B cell (primary cell): ENCODE measurements around the gene STAT2. TPM values are rescaled to one million over a fixed set of nuclear protein-coding genes. Genes with fewer than 3 reads are reported as not detected.
A peak's percentile ranks its signal among the peaks of the same experiment; 100 is the strongest.

Source experiments
- ATAC-seq: fragments of 200-7000 bp; cut with Tn5 transposase; one replicate; pipeline ENCODE4 v1.10.0; 2021; ENCODE audit warnings: low read depth, mild to moderate bottlenecking, moderate number of reproducible peaks, moderate library complexity
- CTCF ChIA-PET: fragments of 350-600 bp; sonication (Branson Sonifier 250); formaldehyde crosslinking; loops from one replicate; lab custom pipeline; 2021; ENCODE audit warnings: antibody characterized with exemption, inconsistent platforms; lab: Charles Lee
- POLR2A ChIA-PET: fragments of 350-600 bp; sonication (Branson Sonifier 250); formaldehyde crosslinking; loops from one replicate; lab custom pipeline; 2021; ENCODE audit warnings: antibody characterized with exemption; lab: Charles Lee
- DNase-seq: peaks from one replicate; pipeline ENCODE4 v3.0.0; 2013
- H2AFZ ChIP-seq: 2 replicates; pipeline ENCODE4 v1.6.1; 2012; ENCODE audit warnings: mild to moderate bottlenecking, low read depth, low read length; ENCODE audit not compliant: insufficient read depth, poor library complexity, severe bottlenecking
- H3K27ac ChIP-seq, 2 donors: 1 replicate in 1 of 2; 2 replicates in 1 of 2; pipeline ENCODE4 v1.5.1; 2012 to 2013; ENCODE audit warnings: low read length in 2 of 2, mild to moderate bottlenecking in 2 of 2, moderate library complexity in 1 of 2
- H3K27me3 ChIP-seq, 4 experiments: fragments of 200-600 bp in 1 of 4; sonication (generic) in 1 of 4; replicated peaks in 1 of 4; 1 replicate in 2 of 4; 2 replicates in 2 of 4; pipeline versions ENCODE4 v1.6.1 to v1.7.0; 2013 to 2016; ENCODE audit warnings: low read length in 3 of 4, mild to moderate bottlenecking in 2 of 4, mixed read lengths in 1 of 4, moderate library complexity in 1 of 4; ENCODE audit not compliant: insufficient read depth in 4 of 4, control insufficient read depth in 3 of 4; ENCODE audit errors: control extremely low read depth in 1 of 4
- H3K36me3 ChIP-seq, 2 experiments: replicated peaks in 1 of 2; 1 replicate in 1 of 2; 2 replicates in 1 of 2; pipeline versions ENCODE4 v1.6.1 to v1.7.1; 2013; ENCODE audit warnings: low read length in 1 of 2; ENCODE audit not compliant: insufficient read depth in 2 of 2, control insufficient read depth in 1 of 2; ENCODE audit errors: control extremely low read depth in 1 of 2, extremely low read depth in 1 of 2
- H3K4me1 ChIP-seq, 2 donors: fragments of 200-600 bp in 1 of 2; sonication (generic) in 1 of 2; 1 replicate in 1 of 2; 2 replicates in 1 of 2; pipeline versions ENCODE4 v1.5.1 to v1.6.1; 2013 to 2017; ENCODE audit warnings: low read length in 2 of 2; ENCODE audit not compliant: control insufficient read depth in 2 of 2, insufficient read depth in 2 of 2
- H3K4me2 ChIP-seq: replicated peaks from 2 replicates; pipeline ENCODE3; 2012; ENCODE audit warnings: mild to moderate bottlenecking, low read depth, low read length; ENCODE audit not compliant: poor library complexity, severe bottlenecking
- H3K4me3 ChIP-seq, 5 experiments: fragments of 200-600 bp in 1 of 5; sonication (generic) in 1 of 5; 1 replicate in 3 of 5; 2 replicates in 2 of 5; pipeline versions ENCODE4 v1.5.1 to v1.7.0; 2011 to 2016; ENCODE audit warnings: low read length in 4 of 5, mild to moderate bottlenecking in 4 of 5, low read depth in 2 of 5, control low read depth in 1 of 5, moderate library complexity in 1 of 5; ENCODE audit not compliant: insufficient read depth in 1 of 5; ENCODE audit errors: control extremely low read depth in 1 of 5, extremely low read depth in 1 of 5
- H3K79me2 ChIP-seq: fragments of 200-600 bp; sonication (generic); one replicate; pipeline ENCODE4 v1.6.0; 2016; ENCODE audit warnings: low read length; ENCODE audit not compliant: control insufficient read depth, insufficient read depth
- H3K9ac ChIP-seq: fragments of 200-600 bp; sonication (generic); 2 replicates; pipeline ENCODE4 v1.6.1; 2017; ENCODE audit warnings: mild to moderate bottlenecking, low read length, moderate library complexity
- H3K9me3 ChIP-seq, 3 donors: one replicate each; pipeline versions ENCODE4 v1.6.1 to v1.7.1; 2013; ENCODE audit warnings: low read length in 2 of 3; ENCODE audit not compliant: control insufficient read depth in 2 of 3, insufficient read depth in 1 of 3; ENCODE audit errors: control extremely low read depth in 1 of 3
- H4K20me1 ChIP-seq: 2 replicates; pipeline ENCODE4 v1.6.0; 2012; ENCODE audit warnings: mild to moderate bottlenecking, low read length; ENCODE audit not compliant: insufficient read depth, control insufficient read depth, poor library complexity, severe bottlenecking
- H3K27ac Mint-ChIP-seq: one replicate; pipeline ENCODE4 v1.8.0; 2021; ENCODE audit warnings: mixed read lengths
- H3K27me3 Mint-ChIP-seq: one replicate; pipeline ENCODE4 v1.8.0; 2021; ENCODE audit warnings: mixed read lengths
- H3K4me1 Mint-ChIP-seq: one replicate; pipeline ENCODE4 v1.8.0; 2021; ENCODE audit warnings: mixed read lengths
- H3K4me3 Mint-ChIP-seq: one replicate; pipeline ENCODE4 v1.8.0; 2021; ENCODE audit warnings: mixed read lengths
- H3K9me3 Mint-ChIP-seq: one replicate; pipeline ENCODE4 v1.8.0; 2022; ENCODE audit warnings: mixed read lengths; ENCODE audit not compliant: insufficient read depth
- CTCF ChIP-seq: fragments of 200-600 bp; IDR thresholded peaks from one replicate; pipeline ENCODE4 v1.8.0; 2022; ENCODE audit warnings: antibody characterized with exemption, mild to moderate bottlenecking
- EZH2 ChIP-seq: IDR thresholded peaks from 2 replicates; pipeline ENCODE4 v1.6.1; 2012; ENCODE audit warnings: borderline replicate concordance, low read depth, mild to moderate bottlenecking, moderate library complexity, low read length; ENCODE audit not compliant: insufficient read depth, poor library complexity, severe bottlenecking
- WGBS: methylation state at CpG from one replicate; pipeline ENCODE4 v1.1.5; 2013; ENCODE audit warnings: missing lambda C conversion rate; ENCODE audit not compliant: insufficient coverage; 5-methylcytosine and 5-hydroxymethylcytosine counted together
- intact Hi-C: fragments of 100-400 bp; cut with micrococcal nuclease; formaldehyde crosslinking; loops from one replicate; pipeline ENCODE4 v1.10.0; 2022
- polyA plus RNA-seq: library from polyadenylated mRNA; depleted of rRNA; stranded (reverse); fragments of >200 nt; gene quantifications from 2 replicates; pipeline ENCODE4 v1.2.3, GENCODE V29; 2012
- total RNA-seq, 2 donors: library from RNA; stranded (reverse); fragments of 120-200 nt in 1 of 2; gene quantifications; 1 replicate in 1 of 2; 2 replicates in 1 of 2; pipeline versions ENCODE4 v1.2.3 to v1.2.4, GENCODE V29; 2013 to 2022

STAT2 gene
- total and polyA plus RNA-seq, 2 donors (not counting 1 experiment from before 2014, with no cell fraction given) = 261 to 298 TPM

- peak overlapping the region; percentile 95 for H3K9ac ChIP-seq
- Mint-ChIP-seq H3K9me3 (no peaks in the 10 kb centered on the region), H3K4me1 (peaks cover 41% of the 10 kb centered on the region)
Measured at GRCh38 chr12:56332512-56333196, 27.3 kb downstream of the STAT2 start.

More at GRCh38 chr12:56332512-56333196, 27.3 kb downstream of the STAT2 start:
- no peaks in the 10 kb centered on the region for H3K9me3 ChIP-seq
- 99% methylated on average over 6 of the region's 11 CpGs for WGBS
- H3K27me3 ChIP-seq = no peaks in the 10 kb centered on the region
- CTCF ChIA-PET = interaction anchor here (0.6 to 7.6 kb wide), 9 partner anchors 16 to 353 kb away, joined by 3 to 45 read pairs (median 6); partner anchors contain the start of genes CNPY2 and STAT2
- TF ChIP-seq CTCF = no peak
- no peak for TF ChIP-seq EZH2
- Mint-ChIP-seq H3K4me3 (peak overlapping the region; percentile 99), H3K27me3 (no peaks in the 10 kb centered on the region), H3K27ac (peak overlapping the region; percentile 100)
- POLR2A ChIA-PET = interaction anchor here (0.8 to 2.5 kb wide), 6 partner anchors 9 to 135 kb away, joined by 6 to 24 read pairs (median 9); partner anchors contain the start of genes CNPY2 and STAT2
- H3K4me2 ChIP-seq = peak overlapping the region; percentile 86
- intact Hi-C loops = loop anchor here (1.0 kb wide), 1 partner anchor 136 kb away; the partner anchor contains the start of gene SPRYD4
- peaks cover 25 to 31% of the 10 kb centered on the region in 2 donors for H3K4me1 ChIP-seq
- H3K27ac ChIP-seq = peak overlapping the region; percentile 94 to 100
- peak overlapping the region; percentile 93 for H2AFZ ChIP-seq
- peak overlapping the region in 4 of 5 experiments; percentile 63 to 84 (median 80) for H3K4me3 ChIP-seq
- no peak for ATAC-seq
- H3K79me2 ChIP-seq = peaks cover 21% of the 10 kb centered on the region
- no peak for DNase-seq
- H4K20me1 ChIP-seq = no peaks in the 10 kb centered on the region
- peaks cover 0 to 7% of the 10 kb centered on the region in 2 experiments for H3K36me3 ChIP-seq
